ENCODE data around the gene SHC4. TPM values are rescaled to one million over a fixed set of nuclear protein-coding genes. Genes with fewer than 3 reads are reported as not detected.
A peak's percentile ranks its signal among the peaks of the same experiment; 100 is the strongest.

The SHC4 gene
- total RNA-seq, 2 experiments from 2014 or later = 0.41 to 1.3 TPM

DNA sequence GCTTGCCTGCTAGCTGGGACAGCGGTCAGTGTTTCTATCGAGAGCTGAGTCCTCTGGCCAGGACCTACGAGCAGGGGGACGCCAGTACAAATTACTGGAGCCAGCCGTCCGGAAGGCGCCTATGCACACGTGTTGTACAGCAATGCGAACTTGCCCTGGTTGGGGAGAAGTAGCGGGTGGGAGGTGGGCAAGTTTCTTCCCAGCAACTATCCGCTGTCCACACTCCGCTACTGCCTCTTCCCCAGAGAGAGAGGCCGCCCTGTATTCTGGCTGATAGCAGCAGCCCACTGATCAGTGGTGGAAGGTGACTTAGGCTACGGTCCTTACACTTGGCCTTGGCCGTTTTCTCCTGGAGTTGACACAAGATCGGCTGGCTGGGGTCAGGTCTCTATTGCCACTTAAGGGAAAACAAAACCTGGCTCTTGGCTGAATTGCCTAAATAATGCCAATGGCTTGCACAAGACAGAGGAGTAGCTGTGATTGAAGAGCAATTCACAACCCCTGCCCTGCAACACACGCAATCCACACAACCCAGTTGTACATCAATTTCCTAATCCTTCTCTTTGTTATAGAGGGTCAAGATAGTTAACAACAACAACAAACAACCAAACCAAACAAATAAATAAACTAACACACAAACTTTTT, 12.8 kb upstream of the SHC4 start:
- intact Hi-C loops (cut with micrococcal nuclease; ENCODE audit: unreplicated experiment) = no loop called here
- Histone ChIP-seq H3K27ac (ENCODE audit: low read depth, low read length, poor library complexity, severe bottlenecking) (no peak overlapping the region), H3K4me2 (ENCODE audit: low read length) (peak overlapping the region; percentile 85; the same call in 1 of the 2 replicates), H3K36me3 (ENCODE audit: insufficient read depth, low read length) (no peaks in the 10 kb centered on the region), H4K20me1 (ENCODE audit: insufficient read depth, low read length) (no peaks in the 10 kb centered on the region), H3K9me2 (ENCODE audit: insufficient read depth, low read length) (no peaks in the 10 kb centered on the region), H3K79me2 (ENCODE audit: insufficient read depth, low read depth, low read length) (no peaks in the 10 kb centered on the region), H3K4me3 (ENCODE audit: low read depth, low read length, poor library complexity, severe bottlenecking) (no peak overlapping the region), H3K4me1 (ENCODE audit: insufficient read depth, low read length, poor library complexity, severe bottlenecking) (peaks cover 4% of the 10 kb centered on the region), H2AFZ (ENCODE audit: low read length) (peak overlapping the region; percentile 95; the same call in 1 of the 2 replicates), H3K9me3 (ENCODE audit: low read length) (no peaks in the 10 kb centered on the region)
- ChIA-PET CTCF (ENCODE audit: unreplicated experiment) (no interaction called here), POLR2A (interaction anchor here (0.5 to 1.4 kb wide), 4 partner anchors 15 to 1043 kb away, joined by 3 read pairs; partner anchors contain the start of gene GALK2)
- no TSS peak for BruUV-seq (replicated peaks)
- TF ChIP-seq EZH2phosphoT487 (IDR thresholded peaks at IDR 0.05; ENCODE audit: borderline replicate concordance, low read depth, low read length) = no peak
- DNase-seq (ENCODE audit: low spot score) = no peak

DNA sequence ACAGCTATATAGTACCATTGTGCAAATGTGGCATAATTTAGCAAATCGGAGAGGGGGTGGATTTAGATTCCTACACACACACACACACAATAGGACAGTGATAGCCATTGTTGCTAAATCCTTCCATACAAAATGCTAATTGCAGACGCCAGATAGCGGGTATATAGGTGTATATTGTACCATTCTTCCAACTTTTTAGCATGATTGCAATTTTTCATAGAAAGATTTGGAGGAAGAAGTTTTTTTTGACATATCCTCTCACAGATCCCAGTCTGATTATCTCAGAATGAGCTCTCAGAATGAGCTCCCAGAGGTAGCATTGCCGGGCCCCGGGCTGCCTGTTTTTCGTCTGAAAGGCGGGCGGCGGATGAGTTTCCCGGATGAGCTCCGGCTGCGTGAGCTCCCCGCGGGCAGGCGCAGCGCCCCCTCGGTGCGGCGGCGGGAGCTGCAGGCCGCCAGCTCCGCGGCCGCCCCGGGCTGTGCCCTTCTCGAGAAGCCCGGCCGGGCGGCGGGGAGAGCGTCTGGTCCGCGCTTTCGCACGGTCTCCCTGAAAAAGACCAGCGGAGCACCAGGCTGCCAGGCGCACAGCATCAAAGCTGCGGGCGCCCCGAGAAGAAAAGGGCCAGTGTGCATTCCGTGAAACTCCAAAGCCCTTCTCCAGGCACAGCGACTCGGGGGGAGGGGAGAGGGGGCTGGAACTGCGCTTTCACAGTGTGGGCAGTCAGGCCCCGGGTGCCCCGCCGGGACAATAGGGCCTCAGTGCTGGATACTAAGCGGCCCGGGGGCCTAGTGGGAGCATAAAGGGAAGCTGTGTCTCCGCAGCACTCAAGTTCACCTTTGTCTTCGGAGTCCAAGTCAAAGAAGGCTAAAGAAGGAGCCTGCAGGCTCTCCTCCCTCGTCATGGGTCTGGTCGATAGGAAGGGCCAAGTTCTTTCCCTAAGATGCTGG, 12.0 kb upstream of the SHC4 start:
- Histone ChIP-seq H3K4me1 (ENCODE audit: insufficient read depth, low read length, poor library complexity, severe bottlenecking) (peaks cover 4% of the 10 kb centered on the region), H3K79me2 (ENCODE audit: insufficient read depth, low read depth, low read length) (no peaks in the 10 kb centered on the region), H2AFZ (ENCODE audit: low read length) (peak overlapping the region; percentile 95), H4K20me1 (ENCODE audit: insufficient read depth, low read length) (no peaks in the 10 kb centered on the region), H3K4me2 (ENCODE audit: low read length) (peak overlapping the region; percentile 85), H3K9me2 (ENCODE audit: insufficient read depth, low read length) (no peaks in the 10 kb centered on the region), H3K4me3 (ENCODE audit: low read depth, low read length, poor library complexity, severe bottlenecking) (peak overlapping the region; percentile 61), H3K9me3 (ENCODE audit: low read length) (no peaks in the 10 kb centered on the region), H3K36me3 (ENCODE audit: insufficient read depth, low read length) (no peaks in the 10 kb centered on the region), H3K27ac (ENCODE audit: low read depth, low read length, poor library complexity, severe bottlenecking) (no peak overlapping the region)
- POLR2A ChIA-PET = interaction anchor here (0.7 to 1.4 kb wide), 6 partner anchors 9 to 194 kb away, joined by 3 to 7 read pairs (median 3); partner anchors contain the start of genes EID1, GALK2 and SHC4
- CTCF ChIA-PET (ENCODE audit: unreplicated experiment) = interaction anchor here (0.9 to 1.0 kb wide), 2 partner anchors 12 to 28 kb away, joined by 3 read pairs; no protein-coding TSS in a partner anchor
- TF ChIP-seq, protein P1, sequence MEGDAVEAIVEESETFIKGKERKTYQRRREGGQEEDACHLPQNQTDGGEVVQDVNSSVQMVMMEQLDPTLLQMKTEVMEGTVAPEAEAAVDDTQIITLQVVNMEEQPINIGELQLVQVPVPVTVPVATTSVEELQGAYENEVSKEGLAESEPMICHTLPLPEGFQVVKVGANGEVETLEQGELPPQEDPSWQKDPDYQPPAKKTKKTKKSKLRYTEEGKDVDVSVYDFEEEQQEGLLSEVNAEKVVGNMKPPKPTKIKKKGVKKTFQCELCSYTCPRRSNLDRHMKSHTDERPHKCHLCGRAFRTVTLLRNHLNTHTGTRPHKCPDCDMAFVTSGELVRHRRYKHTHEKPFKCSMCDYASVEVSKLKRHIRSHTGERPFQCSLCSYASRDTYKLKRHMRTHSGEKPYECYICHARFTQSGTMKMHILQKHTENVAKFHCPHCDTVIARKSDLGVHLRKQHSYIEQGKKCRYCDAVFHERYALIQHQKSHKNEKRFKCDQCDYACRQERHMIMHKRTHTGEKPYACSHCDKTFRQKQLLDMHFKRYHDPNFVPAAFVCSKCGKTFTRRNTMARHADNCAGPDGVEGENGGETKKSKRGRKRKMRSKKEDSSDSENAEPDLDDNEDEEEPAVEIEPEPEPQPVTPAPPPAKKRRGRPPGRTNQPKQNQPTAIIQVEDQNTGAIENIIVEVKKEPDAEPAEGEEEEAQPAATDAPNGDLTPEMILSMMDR (conservative IDR thresholded peaks at IDR 0.05; ENCODE audit: low read length) = peak; percentile 84
- TF ChIP-seq EZH2phosphoT487 (IDR thresholded peaks at IDR 0.05; ENCODE audit: borderline replicate concordance, low read depth, low read length) = no peak
- intact Hi-C loops (cut with micrococcal nuclease; ENCODE audit: unreplicated experiment) = no loop called here
- DNase-seq (ENCODE audit: low spot score) = peak; percentile 76
- no TSS peak for BruUV-seq (replicated peaks)

DNA sequence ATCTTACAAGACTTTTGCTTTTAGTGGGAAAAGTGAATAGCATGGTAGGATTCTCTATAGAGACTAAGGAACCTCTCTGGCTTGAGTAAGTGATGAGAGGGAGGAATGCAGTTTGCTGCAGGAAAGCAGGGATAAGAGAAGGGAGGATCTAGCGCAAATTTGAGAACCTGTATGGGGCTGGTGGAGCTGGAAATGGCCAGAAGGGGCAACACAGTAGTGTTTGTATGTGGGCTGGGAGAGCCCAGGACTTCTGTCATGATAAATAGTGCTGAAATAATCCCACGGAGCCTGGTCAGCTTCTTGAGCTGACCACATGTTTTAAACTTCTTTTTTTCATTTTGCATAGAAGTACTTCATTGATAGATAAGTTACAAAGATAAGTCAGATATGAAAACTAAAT, 11.2 kb upstream of the SHC4 start:
- H3K4me2 ChIP-seq (ENCODE audit: low read length) = no peak overlapping the region; the same call in 1 of the 2 replicates
- H2AFZ ChIP-seq (ENCODE audit: low read length) = peak overlapping the region; percentile 95; the same call in 1 of the 2 replicates
- no peaks in the 10 kb centered on the region for H3K36me3 ChIP-seq (ENCODE audit: insufficient read depth, low read length)
- no peak for DNase-seq (ENCODE audit: low spot score)
- TF ChIP-seq, protein P1 (conservative IDR thresholded peaks at IDR 0.05; ENCODE audit: low read length) = no peak
- TF ChIP-seq EZH2phosphoT487 (IDR thresholded peaks at IDR 0.05; ENCODE audit: borderline replicate concordance, low read depth, low read length) = no peak
- ChIA-PET POLR2A (interaction anchor here (0.6 to 1.4 kb wide), 3 partner anchors 9 to 152 kb away, joined by 3 to 7 read pairs (median 4); partner anchors contain the start of gene EID1), CTCF (ENCODE audit: unreplicated experiment) (no interaction called here)
- no TSS peak for BruUV-seq (replicated peaks)
- no peaks in the 10 kb centered on the region for H3K9me2 ChIP-seq (ENCODE audit: insufficient read depth, low read length)
- peaks cover 4% of the 10 kb centered on the region for H3K4me1 ChIP-seq (ENCODE audit: insufficient read depth, low read length, poor library complexity, severe bottlenecking)
- no peak overlapping the region for H3K4me3 ChIP-seq (ENCODE audit: low read depth, low read length, poor library complexity, severe bottlenecking)
- no peaks in the 10 kb centered on the region for H4K20me1 ChIP-seq (ENCODE audit: insufficient read depth, low read length)
- intact Hi-C loops (cut with micrococcal nuclease; ENCODE audit: unreplicated experiment) = no loop called here
- H3K9me3 ChIP-seq (ENCODE audit: low read length) = no peaks in the 10 kb centered on the region
- no peaks in the 10 kb centered on the region for H3K79me2 ChIP-seq (ENCODE audit: insufficient read depth, low read depth, low read length)
- no peak overlapping the region for H3K27ac ChIP-seq (ENCODE audit: low read depth, low read length, poor library complexity, severe bottlenecking)

Measured in OCI-LY7 (cell line).